CD4-positive, alpha-beta T cell (primary cell): ENCODE measurements around the gene GAS7. TPM values are rescaled to one million over a fixed set of nuclear protein-coding genes. Genes with fewer than 3 reads are reported as not detected.

ENCODE experiments used
- ATAC-seq: fragments of 200-7000 bp; cut with Tn5 transposase; one replicate; pipeline ENCODE4 v1.10.0; 2022; ENCODE audit warnings: mild to moderate bottlenecking; ENCODE audit not compliant: poor library complexity
- CTCF ChIA-PET: fragments of 350-600 bp; sonication (Branson Sonifier 250); formaldehyde crosslinking; loops from one replicate; lab custom pipeline; 2021; ENCODE audit warnings: antibody characterized with exemption, inconsistent platforms; lab: Charles Lee
- POLR2A ChIA-PET: fragments of 350-600 bp; sonication (Branson Sonifier 250); formaldehyde crosslinking; loops from one replicate; lab custom pipeline; 2021; ENCODE audit warnings: antibody characterized with exemption, inconsistent platforms; lab: Charles Lee
- DNase-seq, 14 experiments: peaks; one replicate each; pipeline ENCODE4 v3.0.0-alpha.2; 2013 to 2020; ENCODE audit warnings: mixed read lengths in 2 of 14
- H3K27ac ChIP-seq, 2 donors: one replicate each; pipeline versions ENCODE4 v1.5.1 to v1.7.0; 2013; ENCODE audit warnings: low read length in 2 of 2, low read depth in 1 of 2, mild to moderate bottlenecking in 1 of 2
- H3K27me3 ChIP-seq, 2 experiments: 1 replicate in 1 of 2; 2 replicates in 1 of 2; pipeline versions ENCODE4 v1.6.1 to v1.7.0; 2013; ENCODE audit warnings: low read length in 2 of 2, control low read depth in 1 of 2, mild to moderate bottlenecking in 1 of 2, moderate library complexity in 1 of 2; ENCODE audit not compliant: insufficient read depth in 2 of 2, control insufficient read depth in 1 of 2
- H3K36me3 ChIP-seq: one replicate; pipeline ENCODE4 v1.6.1; 2013; ENCODE audit warnings: low read length, control low read depth; ENCODE audit not compliant: insufficient read depth
- H3K4me1 ChIP-seq: one replicate; pipeline ENCODE4 v1.6.1; 2013; ENCODE audit warnings: low read length, control low read depth; ENCODE audit not compliant: insufficient read depth
- H3K4me3 ChIP-seq: one replicate; pipeline ENCODE4 v1.5.1; 2013; ENCODE audit warnings: mild to moderate bottlenecking, low read length, moderate library complexity
- H3K9me3 ChIP-seq, 2 experiments: 1 replicate in 1 of 2; 2 replicates in 1 of 2; pipeline versions ENCODE4 v1.6.1 to v1.7.0; 2013; ENCODE audit warnings: low read length in 2 of 2, mild to moderate bottlenecking in 2 of 2, control low read depth in 1 of 2, moderate library complexity in 1 of 2; ENCODE audit not compliant: control insufficient read depth in 1 of 2, insufficient read depth in 1 of 2
- H3K27ac Mint-ChIP-seq: one replicate; pipeline ENCODE4 v1.8.0; 2020; ENCODE audit warnings: mixed read lengths
- H3K27me3 Mint-ChIP-seq: one replicate; pipeline ENCODE4 v1.8.0; 2021; ENCODE audit warnings: mixed read lengths
- H3K36me3 Mint-ChIP-seq: one replicate; pipeline ENCODE4 v1.8.0; 2021; ENCODE audit warnings: low read depth, mixed read lengths
- H3K4me1 Mint-ChIP-seq: one replicate; pipeline ENCODE4 v1.8.0; 2021; ENCODE audit warnings: low read depth, mixed read lengths
- H3K4me3 Mint-ChIP-seq: one replicate; pipeline ENCODE4 v1.8.0; 2020; ENCODE audit warnings: mild to moderate bottlenecking, mixed read lengths
- H3K9me3 Mint-ChIP-seq: one replicate; pipeline ENCODE4 v1.8.0; 2020; ENCODE audit warnings: mixed read lengths
- CTCF ChIP-seq: fragments of 200-600 bp; IDR thresholded peaks from one replicate; pipeline ENCODE4 v1.8.0; 2022; ENCODE audit warnings: antibody characterized with exemption, mild to moderate bottlenecking
- intact Hi-C, 2 experiments: fragments of 100-400 bp; cut with DNase I in 1 of 2; cut with micrococcal nuclease in 1 of 2; formaldehyde crosslinking; loops; one replicate each; pipeline versions ENCODE4 v1.15.1 to v1.9.0; 2023 to 2025; cut with DNase I, micrococcal nuclease
- total RNA-seq, 174 experiments: library from RNA in 2 of 174; stranded (reverse) in 2 of 174; gene quantifications; one replicate each; pipeline ENCODE4 v1.2.3 and lab custom pipeline; 2021 to 2026

Gene GAS7
- total RNA-seq, 2 experiments from 2014 or later = 1.8 to 3.4 TPM

GRCh38 chr17:10141436-10141835 lies 57.0 kb downstream of the GAS7 start:
- POLR2A ChIA-PET = no interaction called here
- Mint-ChIP-seq H3K4me3 (no peak overlapping the region), H3K27ac (no peak overlapping the region), H3K36me3 (no peaks in the 10 kb centered on the region), H3K4me1 (peaks cover 8% of the 10 kb centered on the region), H3K27me3 (no peaks in the 10 kb centered on the region), H3K9me3 (no peaks in the 10 kb centered on the region)
- no peak for TF ChIP-seq CTCF
- ATAC-seq (no peak), DNase-seq (no peak)
- no peaks in the 10 kb centered on the region for H3K27me3 ChIP-seq
- H3K4me3 ChIP-seq = no peak overlapping the region
- no peak overlapping the region for H3K27ac ChIP-seq
- intact Hi-C loops = no loop called here
- CTCF ChIA-PET = no interaction called here
- H3K4me1 ChIP-seq = peaks cover 6% of the 10 kb centered on the region
- H3K9me3 ChIP-seq = no peaks in the 10 kb centered on the region
- no peaks in the 10 kb centered on the region for H3K36me3 ChIP-seq

- ChIA-PET POLR2A (no interaction called here), CTCF (no interaction called here)
Observed at GRCh38 chr17:10139577-10139976, 58.8 kb downstream of the GAS7 start.

DNA sequence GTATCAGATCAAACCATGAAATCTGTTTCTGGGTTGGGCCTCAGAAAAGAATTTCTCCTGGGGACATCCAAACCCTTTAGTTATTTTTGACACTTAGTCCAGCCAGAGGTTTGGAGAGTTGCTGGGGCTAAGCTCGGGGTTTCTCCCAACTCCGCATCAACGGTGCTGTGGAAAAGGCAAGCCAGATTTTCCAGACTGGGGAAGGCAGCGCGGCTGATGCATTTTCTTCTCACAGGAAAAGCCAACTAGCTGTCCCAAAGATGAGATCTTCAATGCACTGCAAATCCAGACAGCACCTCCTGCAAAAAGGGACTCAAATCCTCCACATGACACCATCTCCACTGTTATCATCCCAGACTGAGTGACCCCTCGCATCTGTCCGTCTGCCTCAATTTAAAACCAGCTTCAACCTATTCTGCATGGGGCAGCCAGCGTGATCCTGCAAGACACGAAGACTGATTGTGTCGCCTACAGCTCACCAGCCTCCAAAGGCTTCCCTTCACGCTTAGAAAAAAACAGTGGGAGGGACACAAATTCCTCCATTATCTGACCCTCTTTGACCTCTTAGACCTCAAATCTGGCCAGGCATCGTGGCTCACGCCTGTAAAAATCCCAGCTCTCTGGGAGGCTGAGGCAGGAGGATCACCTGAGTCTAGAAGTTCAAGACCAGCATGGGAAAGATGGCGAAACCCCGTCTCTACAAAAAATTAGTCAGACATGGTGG lies 62.0 kb downstream of the GAS7 start:
- Mint-ChIP-seq H3K9me3 (no peaks in the 10 kb centered on the region), H3K27me3 (no peaks in the 10 kb centered on the region), H3K4me1 (peaks cover 11% of the 10 kb centered on the region), H3K36me3 (no peaks in the 10 kb centered on the region), H3K4me3 (no peak overlapping the region), H3K27ac (no peak overlapping the region)
- ChIA-PET CTCF (no interaction called here), POLR2A (no interaction called here)
- DNase-seq = no peak
- intact Hi-C loops = no loop called here
- no peak for ATAC-seq
- Histone ChIP-seq H3K9me3 (no peaks in the 10 kb centered on the region), H3K27me3 (peaks cover 0 to 2% of the 10 kb centered on the region in 2 experiments), H3K36me3 (no peaks in the 10 kb centered on the region), H3K4me3 (no peak overlapping the region), H3K27ac (no peak overlapping the region), H3K4me1 (peaks cover 7% of the 10 kb centered on the region)
- TF ChIP-seq CTCF = no peak

More at GRCh38 chr17:10139577-10139976, 58.8 kb downstream of the GAS7 start:
- Histone ChIP-seq H3K9me3 (no peaks in the 10 kb centered on the region), H3K4me1 (peaks cover 7% of the 10 kb centered on the region), H3K27ac (no peak overlapping the region), H3K36me3 (no peaks in the 10 kb centered on the region), H3K4me3 (no peak overlapping the region), H3K27me3 (peaks cover 0 to 2% of the 10 kb centered on the region in 2 experiments)
- no peak overlapping the region for H3K4me3 Mint-ChIP-seq
- ATAC-seq = no peak
- H3K36me3 Mint-ChIP-seq = no peaks in the 10 kb centered on the region
- DNase-seq = no peak
- H3K9me3 Mint-ChIP-seq = no peaks in the 10 kb centered on the region
- TF ChIP-seq CTCF = no peak
- no peaks in the 10 kb centered on the region for H3K27me3 Mint-ChIP-seq
- H3K4me1 Mint-ChIP-seq = peaks cover 11% of the 10 kb centered on the region
- H3K27ac Mint-ChIP-seq = no peak overlapping the region
- intact Hi-C loops = no loop called here
